Activated CD8-positive, alpha-beta T cell treated with anti-CD3 and anti-CD28 coated beads for 36 hours (primary cell): ENCODE measurements around the gene TMOD2. TPM values are rescaled to one million over a fixed set of nuclear protein-coding genes. Genes with fewer than 3 reads are reported as not detected.

ENCODE experiments used
- ATAC-seq: fragments of 200-7000 bp; cut with Tn5 transposase; one replicate; pipeline ENCODE4 v1.10.0; 2021; ENCODE audit warnings: mild to moderate bottlenecking, moderate library complexity
- CTCF ChIA-PET: fragments of 350-600 bp; sonication (Branson Sonifier 250); formaldehyde crosslinking; loops from one replicate; lab custom pipeline; 2021; ENCODE audit warnings: antibody characterized with exemption; lab: Charles Lee
- POLR2A ChIA-PET: fragments of 350-600 bp; sonication (Branson Sonifier 250); formaldehyde crosslinking; loops from one replicate; lab custom pipeline; 2021; ENCODE audit warnings: antibody characterized with exemption; lab: Charles Lee
- DNase-seq: peaks from one replicate; pipeline ENCODE4 v3.0.0-alpha.2; 2020
- H3K27ac Mint-ChIP-seq: one replicate; pipeline ENCODE4 v1.8.0; 2021; ENCODE audit warnings: mild to moderate bottlenecking, mixed read lengths
- H3K27me3 Mint-ChIP-seq: one replicate; pipeline ENCODE4 v1.8.0; 2021; ENCODE audit warnings: mixed read lengths
- H3K36me3 Mint-ChIP-seq: one replicate; pipeline ENCODE4 v1.8.0; 2021; ENCODE audit warnings: low read depth, mixed read lengths
- H3K4me1 Mint-ChIP-seq: one replicate; pipeline ENCODE4 v1.8.0; 2021; ENCODE audit warnings: low read depth, mixed read lengths
- H3K4me3 Mint-ChIP-seq: one replicate; pipeline ENCODE4 v1.8.0; 2021; ENCODE audit warnings: mild to moderate bottlenecking, moderate library complexity, mixed read lengths
- H3K9me3 Mint-ChIP-seq: one replicate; pipeline ENCODE4 v1.8.0; 2021; ENCODE audit warnings: mixed read lengths
- intact Hi-C: fragments of 100-400 bp; cut with micrococcal nuclease; formaldehyde crosslinking; loops from one replicate; pipeline ENCODE4 v1.10.0; 2022
- total RNA-seq, 2 experiments: library from RNA; stranded (reverse); gene quantifications; one replicate each; pipeline ENCODE4 v1.2.3, GENCODE V29; 2021
- TF ChIP-seq, protein P1 (sequence below): fragments of 200-600 bp; IDR thresholded peaks from one replicate; pipeline ENCODE4 v1.8.0; 2022; ENCODE audit warnings: antibody characterized with exemption, mild to moderate bottlenecking

TMOD2 gene
- total RNA-seq, 2 experiments from 2014 or later, result 4.8 to 7.0 TPM

DNA sequence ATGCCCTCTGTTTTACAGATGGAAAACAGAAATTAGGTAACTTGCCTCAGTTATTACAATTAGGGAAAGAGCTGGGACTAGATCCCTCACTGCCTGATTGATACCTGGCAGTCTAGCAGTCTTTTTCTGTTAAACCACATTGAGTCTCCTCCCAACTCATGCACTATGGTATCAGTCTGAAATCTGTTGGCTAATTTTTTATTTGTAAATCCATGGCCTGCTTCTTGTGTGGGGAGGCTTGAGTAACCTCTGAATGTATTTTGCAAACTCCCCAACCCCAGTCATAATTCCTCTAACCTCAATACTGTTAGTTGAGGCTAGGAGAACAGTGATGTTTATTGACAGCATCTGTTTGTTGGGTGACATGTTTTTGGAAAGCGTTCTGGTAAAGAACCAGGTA, 113.9 kb downstream of the TMOD2 start:
- DNase-seq, result no peak
- intact Hi-C loops, result no loop called here
- peaks cover 49% of the 10 kb centered on the region for H3K36me3 Mint-ChIP-seq
- ATAC-seq, result no peak
- no peaks in the 10 kb centered on the region for H3K27me3 Mint-ChIP-seq
- ChIA-PET POLR2A (interaction anchor here (0.6 to 1.4 kb wide), 2 partner anchors 14 to 20 kb away, joined by 3 to 4 read pairs; no protein-coding TSS in a partner anchor), CTCF (interaction anchor here (1.0 to 1.8 kb wide), 3 partner anchors 10 to 89 kb away, joined by 3 to 6 read pairs (median 4); no protein-coding TSS in a partner anchor)
- H3K9me3 Mint-ChIP-seq, result no peaks in the 10 kb centered on the region
- TF ChIP-seq, protein P1, sequence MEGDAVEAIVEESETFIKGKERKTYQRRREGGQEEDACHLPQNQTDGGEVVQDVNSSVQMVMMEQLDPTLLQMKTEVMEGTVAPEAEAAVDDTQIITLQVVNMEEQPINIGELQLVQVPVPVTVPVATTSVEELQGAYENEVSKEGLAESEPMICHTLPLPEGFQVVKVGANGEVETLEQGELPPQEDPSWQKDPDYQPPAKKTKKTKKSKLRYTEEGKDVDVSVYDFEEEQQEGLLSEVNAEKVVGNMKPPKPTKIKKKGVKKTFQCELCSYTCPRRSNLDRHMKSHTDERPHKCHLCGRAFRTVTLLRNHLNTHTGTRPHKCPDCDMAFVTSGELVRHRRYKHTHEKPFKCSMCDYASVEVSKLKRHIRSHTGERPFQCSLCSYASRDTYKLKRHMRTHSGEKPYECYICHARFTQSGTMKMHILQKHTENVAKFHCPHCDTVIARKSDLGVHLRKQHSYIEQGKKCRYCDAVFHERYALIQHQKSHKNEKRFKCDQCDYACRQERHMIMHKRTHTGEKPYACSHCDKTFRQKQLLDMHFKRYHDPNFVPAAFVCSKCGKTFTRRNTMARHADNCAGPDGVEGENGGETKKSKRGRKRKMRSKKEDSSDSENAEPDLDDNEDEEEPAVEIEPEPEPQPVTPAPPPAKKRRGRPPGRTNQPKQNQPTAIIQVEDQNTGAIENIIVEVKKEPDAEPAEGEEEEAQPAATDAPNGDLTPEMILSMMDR, result no peak
- H3K4me3 Mint-ChIP-seq, result no peak overlapping the region
- H3K27ac Mint-ChIP-seq, result no peak overlapping the region
- H3K4me1 Mint-ChIP-seq, result peaks cover 41% of the 10 kb centered on the region

Other genes starting within 250 kb of the TMOD2 start
- 1 to 10 TPM; 4.2 to 4.8 TPM for gene DMXL2, start 128.8 kb upstream of the TMOD2 start, total RNA-seq
- not detected for gene SCG3, start 70.1 kb upstream of the TMOD2 start, total RNA-seq
- gene LYSMD2, start 13.9 kb upstream of the TMOD2 start, total RNA-seq, result 10 to 100 TPM; 18.5 to 19.0 TPM
- 10 to 100 TPM; 53.6 to 59.2 TPM for gene TMOD3, start 78.1 kb downstream of the TMOD2 start, total RNA-seq
- gene LEO1, start 220.2 kb downstream of the TMOD2 start, total RNA-seq, result 10 to 100 TPM; 28.9 to 31.1 TPM